Naive thymus-derived CD4-positive, alpha-beta T cell (primary cell): ENCODE results near the gene HPCA. TPM values are rescaled to one million over a fixed set of nuclear protein-coding genes. Genes with fewer than 3 reads are reported as not detected.

ENCODE experiments used
- ATAC-seq: fragments of 150-1000 bp; cut with Tn5 transposase; 2 replicates; pipeline ENCODE4 v1.10.0; 2021; ENCODE audit warnings: mild to moderate bottlenecking, moderate library complexity
- CTCF ChIA-PET: fragments of 350-600 bp; sonication (Branson Sonifier 250); formaldehyde crosslinking; loops from one replicate; lab custom pipeline; 2021; ENCODE audit warnings: antibody characterized with exemption; lab: Charles Lee
- POLR2A ChIA-PET: fragments of 350-600 bp; sonication (Branson Sonifier 250); formaldehyde crosslinking; loops from one replicate; lab custom pipeline; 2021; ENCODE audit warnings: antibody characterized with exemption, inconsistent platforms; lab: Charles Lee
- DNase-seq, 9 donors: peaks; one replicate each; pipeline versions ENCODE4 v3.0.0 to v3.0.0-alpha.2; 2020 to 2022; ENCODE audit warnings: mixed read lengths in 1 of 9
- H3K27ac ChIP-seq: one replicate; pipeline ENCODE4 v1.7.0; 2013; ENCODE audit warnings: mild to moderate bottlenecking, low read depth, low read length, moderate library complexity
- H3K27me3 ChIP-seq, 2 donors: one replicate each; pipeline ENCODE4 v1.7.0; 2013; ENCODE audit warnings: low read length in 2 of 2, mild to moderate bottlenecking in 2 of 2, moderate library complexity in 2 of 2; ENCODE audit not compliant: control insufficient read depth in 2 of 2, insufficient read depth in 2 of 2
- H3K36me3 ChIP-seq, 3 experiments: 1 replicate in 2 of 3; 2 replicates in 1 of 3; pipeline ENCODE4 v1.7.0; 2013; ENCODE audit warnings: low read length in 3 of 3, mild to moderate bottlenecking in 3 of 3, moderate library complexity in 1 of 3; ENCODE audit not compliant: insufficient read depth in 3 of 3, control insufficient read depth in 2 of 3
- H3K4me1 ChIP-seq, 2 donors: one replicate each; pipeline ENCODE4 v1.7.0; 2013; ENCODE audit warnings: low read length in 2 of 2, mild to moderate bottlenecking in 2 of 2, moderate library complexity in 1 of 2; ENCODE audit not compliant: control insufficient read depth in 2 of 2, insufficient read depth in 2 of 2
- H3K4me3 ChIP-seq: 2 replicates; pipeline ENCODE4 v1.7.0; 2013; ENCODE audit warnings: mild to moderate bottlenecking, low read length
- H3K9me3 ChIP-seq, 3 experiments: 1 replicate in 2 of 3; 2 replicates in 1 of 3; pipeline ENCODE4 v1.7.0; 2013; ENCODE audit warnings: low read length in 3 of 3; ENCODE audit not compliant: control insufficient read depth in 2 of 3
- H3K27ac Mint-ChIP-seq, 9 donors: one replicate each; pipeline ENCODE4 v1.8.0; 2020 to 2022; ENCODE audit warnings: mixed read lengths in 9 of 9, mild to moderate bottlenecking in 8 of 9, moderate library complexity in 5 of 9, inconsistent platforms in 2 of 9
- H3K27me3 Mint-ChIP-seq, 5 donors: one replicate each; pipeline ENCODE4 v1.8.0; 2021 to 2022; ENCODE audit warnings: mixed read lengths in 5 of 5, mild to moderate bottlenecking in 1 of 5
- H3K36me3 Mint-ChIP-seq, 5 donors: one replicate each; pipeline ENCODE4 v1.8.0; 2020 to 2022; ENCODE audit warnings: mixed read lengths in 5 of 5, mild to moderate bottlenecking in 3 of 5, inconsistent platforms in 1 of 5
- H3K4me1 Mint-ChIP-seq, 7 donors: one replicate each; pipeline ENCODE4 v1.8.0; 2020 to 2022; ENCODE audit warnings: mixed read lengths in 7 of 7, mild to moderate bottlenecking in 3 of 7, inconsistent platforms in 1 of 7
- H3K4me3 Mint-ChIP-seq, 10 donors: one replicate each; pipeline ENCODE4 v1.8.0; 2020 to 2022; ENCODE audit warnings: mild to moderate bottlenecking in 10 of 10, mixed read lengths in 10 of 10, moderate library complexity in 6 of 10, inconsistent platforms in 2 of 10
- H3K9me3 Mint-ChIP-seq, 11 donors: one replicate each; pipeline ENCODE4 v1.8.0; 2020 to 2022; ENCODE audit warnings: mixed read lengths in 11 of 11, mild to moderate bottlenecking in 4 of 11, inconsistent platforms in 1 of 11, moderate library complexity in 1 of 11
- intact Hi-C, 2 donors: fragments of 100-400 bp; cut with micrococcal nuclease; formaldehyde crosslinking; loops; one replicate each; pipeline ENCODE4 v1.15.1; 2023
- polyA plus RNA-seq, 2 donors: library from polyadenylated mRNA; unstranded; fragments of 300-500 nt; fragmentation: Illumina TruSeq; gene quantifications; one replicate each; pipeline ENCODE4 v1.2.3, GENCODE V29; 2021
- total RNA-seq, 6 experiments: library from RNA in 5 of 6; stranded (reverse) in 5 of 6; gene quantifications; 1 replicate in 5 of 6; 2 replicates in 1 of 6; pipeline ENCODE4 v1.2.3 and lab custom pipeline; 2021 to 2026

Gene HPCA
- total and polyA plus RNA-seq, 7 experiments from 2014 or later = 0.31 to 0.43 TPM; not detected in 5

GRCh38 chr1:32919811-32920733 is 33.8 kb downstream of the HPCA start:
- H3K36me3 Mint-ChIP-seq = peaks cover 0 to 5% (median 0%) of the 10 kb centered on the region in 5 donors
- peaks cover 3 to 5% of the 10 kb centered on the region in 2 donors for H3K27me3 ChIP-seq
- H3K9me3 ChIP-seq = no peaks in the 10 kb centered on the region
- H3K4me1 ChIP-seq = peaks cover 0 to 6% of the 10 kb centered on the region in 2 donors
- peaks cover 62 to 67% (median 66%) of the 10 kb centered on the region in 5 donors for H3K27me3 Mint-ChIP-seq
- CTCF ChIA-PET = interaction anchor here (1.6 kb wide), 1 partner anchor 135 kb away, joined by 3 read pairs; no protein-coding TSS in a partner anchor
- ATAC-seq (no peak), DNase-seq (no peak)
- POLR2A ChIA-PET = no interaction called here
- H3K27ac ChIP-seq = no peak overlapping the region
- H3K4me3 ChIP-seq = no peak overlapping the region
- intact Hi-C loops = no loop called here
- peaks cover under 1 to 23% (median 13%) of the 10 kb centered on the region in 7 donors for H3K4me1 Mint-ChIP-seq
- no peak overlapping the region for H3K4me3 Mint-ChIP-seq
- H3K36me3 ChIP-seq = no peaks in the 10 kb centered on the region
- H3K9me3 Mint-ChIP-seq = peaks cover 0 to 1% (median 0%) of the 10 kb centered on the region in 11 donors
- no peak overlapping the region for H3K27ac Mint-ChIP-seq

GRCh38 chr1:32920833-32921232 is 34.5 kb downstream of the HPCA start:
- Histone ChIP-seq H3K36me3 (no peaks in the 10 kb centered on the region), H3K27me3 (peaks cover 3 to 5% of the 10 kb centered on the region in 2 donors), H3K4me3 (no peak overlapping the region), H3K27ac (no peak overlapping the region), H3K4me1 (peaks cover 0 to 6% of the 10 kb centered on the region in 2 donors), H3K9me3 (no peaks in the 10 kb centered on the region)
- H3K27me3 Mint-ChIP-seq = peaks cover 66 to 73% (median 69%) of the 10 kb centered on the region in 5 donors
- peaks cover 0 to 5% (median 0%) of the 10 kb centered on the region in 5 donors for H3K36me3 Mint-ChIP-seq
- CTCF ChIA-PET = no interaction called here
- H3K9me3 Mint-ChIP-seq = peaks cover 0 to 1% (median 0%) of the 10 kb centered on the region in 11 donors
- POLR2A ChIA-PET = no interaction called here
- no peak overlapping the region for H3K27ac Mint-ChIP-seq
- no peak for DNase-seq
- ATAC-seq = no peak
- intact Hi-C loops = no loop called here
- peaks cover 8 to 30% (median 19%) of the 10 kb centered on the region in 7 donors for H3K4me1 Mint-ChIP-seq
- H3K4me3 Mint-ChIP-seq = no peak overlapping the region

GRCh38 chr1:32924881-32925344 is 38.6 kb downstream of the HPCA start:
- Mint-ChIP-seq H3K36me3 (peaks cover 0 to 5% (median 0%) of the 10 kb centered on the region in 5 donors), H3K9me3 (peaks cover 0 to 5% (median 0%) of the 10 kb centered on the region in 11 donors), H3K27me3 (peaks cover 59 to 70% (median 64%) of the 10 kb centered on the region in 5 donors), H3K4me3 (peak overlapping the region in 9 of 10 donors; percentile 5 to 74 (median 62)), H3K4me1 (peaks cover 12 to 24% (median 19%) of the 10 kb centered on the region in 7 donors), H3K27ac (peak overlapping the region in 2 of 9 donors; percentile 1 to 70)
- POLR2A ChIA-PET = interaction anchor here (0.6 to 0.7 kb wide), 2 partner anchors 35 to 146 kb away, joined by 3 to 5 read pairs; no protein-coding TSS in a partner anchor
- Histone ChIP-seq H3K27ac (no peak overlapping the region), H3K27me3 (peaks cover 2 to 5% of the 10 kb centered on the region in 2 donors), H3K36me3 (no peaks in the 10 kb centered on the region), H3K4me1 (peaks cover 0 to 6% of the 10 kb centered on the region in 2 donors), H3K9me3 (no peaks in the 10 kb centered on the region), H3K4me3 (no peak overlapping the region)
- DNase-seq = peak in 1 of 9 donors; percentile 9
- CTCF ChIA-PET = interaction anchor here (1.3 kb wide), 1 partner anchor 13 kb away, joined by 3 read pairs; no protein-coding TSS in a partner anchor
- ATAC-seq = peak; percentile 41
- intact Hi-C loops = no loop called here

DNA sequence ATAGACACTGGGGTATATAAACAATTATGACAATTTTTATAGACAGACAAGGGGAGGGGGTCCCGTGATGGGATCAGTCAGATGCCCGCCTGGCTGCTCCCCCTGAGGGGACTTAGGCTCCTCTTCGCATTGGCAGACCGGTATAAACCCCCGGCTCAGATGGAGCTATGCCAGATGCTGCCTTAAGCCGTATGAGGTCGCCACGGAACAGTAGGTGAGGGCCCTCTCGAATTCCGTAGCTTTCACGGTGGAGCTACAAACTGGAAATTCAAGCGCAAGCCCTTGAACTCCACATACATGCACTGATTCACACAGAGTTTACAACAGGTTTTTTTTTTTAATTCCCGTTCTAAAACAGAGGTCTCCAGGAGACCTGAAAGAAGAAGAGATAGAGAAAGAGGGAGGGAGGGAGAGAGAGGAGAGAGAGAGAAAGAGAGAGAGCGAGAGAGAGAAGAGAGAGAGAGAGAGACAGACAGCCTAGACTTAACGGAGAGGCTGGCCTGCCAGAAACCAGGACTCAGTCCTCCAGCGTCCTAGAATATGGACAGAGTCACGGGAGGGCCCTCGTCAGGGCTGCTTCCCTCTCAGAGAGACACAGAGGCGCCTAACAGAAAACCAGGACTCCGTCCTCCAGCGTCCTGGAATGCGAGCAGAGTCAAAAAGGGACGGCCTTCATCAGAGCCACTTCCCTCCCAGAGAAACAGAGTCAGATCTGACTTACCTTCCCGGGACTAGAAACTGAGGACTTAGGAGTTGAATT is 39.3 kb downstream of the HPCA start:
- Histone ChIP-seq H3K9me3 (no peaks in the 10 kb centered on the region), H3K27me3 (peaks cover 0 to 5% of the 10 kb centered on the region in 2 donors), H3K4me3 (no peak overlapping the region), H3K36me3 (no peaks in the 10 kb centered on the region), H3K4me1 (peaks cover 0 to 6% of the 10 kb centered on the region in 2 donors), H3K27ac (no peak overlapping the region)
- H3K9me3 Mint-ChIP-seq = peaks cover 0 to 5% (median 0%) of the 10 kb centered on the region in 11 donors
- ATAC-seq (peak; percentile 61), DNase-seq (peak in 5 of 9 donors; percentile 11 to 29 (median 20))
- peaks cover 0 to 5% (median 0%) of the 10 kb centered on the region in 5 donors for H3K36me3 Mint-ChIP-seq
- ChIA-PET POLR2A (interaction anchor here (0.6 to 1.2 kb wide), 3 partner anchors 35 to 156 kb away, joined by 3 to 5 read pairs (median 3); partner anchors contain the start of gene AZIN2), CTCF (interaction anchor here (1.3 kb wide), 1 partner anchor 12 kb away, joined by 3 read pairs; no protein-coding TSS in a partner anchor)
- intact Hi-C loops = no loop called here
- peaks cover 12 to 22% (median 19%) of the 10 kb centered on the region in 7 donors for H3K4me1 Mint-ChIP-seq
- peak overlapping the region in 3 of 9 donors; percentile 1 to 65 (median 20) for H3K27ac Mint-ChIP-seq
- peak overlapping the region; percentile 5 to 74 (median 62) for H3K4me3 Mint-ChIP-seq
- H3K27me3 Mint-ChIP-seq = peaks cover 53 to 63% (median 60%) of the 10 kb centered on the region in 5 donors

DNA sequence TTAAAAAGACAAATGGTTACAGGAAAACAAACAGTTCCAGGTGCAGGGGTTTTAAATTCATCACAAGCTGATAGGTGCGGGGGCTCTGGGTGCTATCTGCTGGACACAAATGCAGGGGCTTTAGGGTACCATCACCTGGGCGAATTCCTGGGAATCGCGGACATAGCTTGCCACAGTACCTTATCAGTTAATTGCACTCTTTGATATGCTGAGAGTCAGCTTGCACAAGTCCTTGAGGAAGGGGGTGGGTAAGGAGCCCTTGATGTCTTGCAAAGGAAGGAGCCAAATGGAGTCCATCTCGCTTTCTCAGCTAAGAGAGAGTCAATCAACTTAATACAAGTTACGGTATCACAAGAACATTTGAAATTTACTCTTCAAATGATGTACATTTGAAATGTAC is 40.3 kb downstream of the HPCA start:
- DNase-seq (no peak), ATAC-seq (no peak)
- H3K36me3 ChIP-seq = no peaks in the 10 kb centered on the region
- peaks cover 45 to 59% (median 56%) of the 10 kb centered on the region in 5 donors for H3K27me3 Mint-ChIP-seq
- H3K4me3 ChIP-seq = no peak overlapping the region
- intact Hi-C loops = no loop called here
- H3K36me3 Mint-ChIP-seq = peaks cover 0 to 5% (median 0%) of the 10 kb centered on the region in 5 donors
- no peaks in the 10 kb centered on the region for H3K9me3 ChIP-seq
- H3K9me3 Mint-ChIP-seq = peaks cover 0 to 5% (median 0%) of the 10 kb centered on the region in 11 donors
- H3K27ac ChIP-seq = no peak overlapping the region
- H3K27ac Mint-ChIP-seq = no peak overlapping the region
- H3K4me3 Mint-ChIP-seq = peak overlapping the region in 1 of 10 donors; percentile 39
- peaks cover 0 to 5% of the 10 kb centered on the region in 2 donors for H3K27me3 ChIP-seq
- ChIA-PET POLR2A (interaction anchor here (1.2 kb wide), 1 partner anchor 155 kb away, joined by 3 read pairs; the partner anchor contains the start of gene AZIN2), CTCF (interaction anchor here (0.6 kb wide), 1 partner anchor 220 kb away, joined by 3 read pairs; no protein-coding TSS in a partner anchor)
- peaks cover 12 to 22% (median 17%) of the 10 kb centered on the region in 7 donors for H3K4me1 Mint-ChIP-seq
- peaks cover 0 to 6% of the 10 kb centered on the region in 2 donors for H3K4me1 ChIP-seq
